ENCODE data around the gene MAPKAP1.
"Not testable (repeated sequence)": the region's sequence is repeated elsewhere in the genome, so short reads cannot be mapped to it uniquely, and the experiment has no call there.

The MAPKAP1 gene

GRCh38 chr9:125574126-125574877 lies 132.7 kb downstream of the MAPKAP1 start:
- ATAC-seq, result no peak
- TF ChIP-seq OSR1 (CRISPR knock-in tag; IDR thresholded peaks at IDR 0.05) (no peak), ZNF8 (CRISPR knock-in tag; IDR thresholded peaks at IDR 0.05) (no peak)

GRCh38 chr9:125572461-125572860 lies 134.5 kb downstream of the MAPKAP1 start:
- not testable (repeated sequence) for ATAC-seq

DNA sequence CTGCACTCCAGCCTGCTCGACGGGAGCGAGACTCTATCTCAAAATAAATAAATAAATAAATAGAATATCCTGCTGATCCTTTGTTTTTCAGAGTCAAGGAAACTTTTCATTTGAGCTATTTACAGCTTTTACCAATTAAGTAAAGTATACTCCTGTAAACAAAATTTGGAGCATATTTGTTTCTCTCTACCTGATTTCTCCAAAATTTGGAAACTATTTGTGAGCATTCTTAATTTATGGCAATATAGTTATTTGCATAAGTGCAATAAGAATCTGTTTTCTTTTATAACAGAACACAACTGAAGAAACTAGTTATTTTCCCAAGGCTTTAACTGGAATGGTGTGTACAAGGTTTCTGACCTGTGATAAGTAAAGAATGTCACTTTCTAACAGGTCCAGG lies 135.2 kb downstream of the MAPKAP1 start:
- ATAC-seq, result not testable (repeated sequence)

GRCh38 chr9:125570246-125570645 lies 136.8 kb downstream of the MAPKAP1 start:
- TF ChIP-seq ZFP3 (CRISPR knock-in tag; IDR thresholded peaks at IDR 0.05), result no peak
- TF ChIP-seq, protein P1, sequence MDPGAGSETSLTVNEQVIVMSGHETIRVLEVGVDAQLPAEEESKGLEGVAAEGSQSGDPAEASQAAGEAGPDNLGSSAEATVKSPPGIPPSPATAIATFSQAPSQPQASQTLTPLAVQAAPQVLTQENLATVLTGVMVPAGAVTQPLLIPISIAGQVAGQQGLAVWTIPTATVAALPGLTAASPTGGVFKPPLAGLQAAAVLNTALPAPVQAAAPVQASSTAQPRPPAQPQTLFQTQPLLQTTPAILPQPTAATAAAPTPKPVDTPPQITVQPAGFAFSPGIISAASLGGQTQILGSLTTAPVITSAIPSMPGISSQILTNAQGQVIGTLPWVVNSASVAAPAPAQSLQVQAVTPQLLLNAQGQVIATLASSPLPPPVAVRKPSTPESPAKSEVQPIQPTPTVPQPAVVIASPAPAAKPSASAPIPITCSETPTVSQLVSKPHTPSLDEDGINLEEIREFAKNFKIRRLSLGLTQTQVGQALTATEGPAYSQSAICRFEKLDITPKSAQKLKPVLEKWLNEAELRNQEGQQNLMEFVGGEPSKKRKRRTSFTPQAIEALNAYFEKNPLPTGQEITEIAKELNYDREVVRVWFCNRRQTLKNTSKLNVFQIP (CRISPR knock-in tag; IDR thresholded peaks at IDR 0.05; ENCODE audit: borderline replicate concordance, low read depth), result no peak
- no peak for TF ChIP-seq GLIS3 (CRISPR knock-in tag; IDR thresholded peaks at IDR 0.05)
- no peak for TF ChIP-seq ZNF70 (CRISPR knock-in tag; IDR thresholded peaks at IDR 0.05)
- no peak for TF ChIP-seq ZNF8 (CRISPR knock-in tag; IDR thresholded peaks at IDR 0.05)
- no peak for TF ChIP-seq CREB5 (CRISPR knock-in tag; IDR thresholded peaks at IDR 0.05; ENCODE audit: low read depth)
- TF ChIP-seq CSDC2 (CRISPR knock-in tag; IDR thresholded peaks at IDR 0.05), result no peak
- TF ChIP-seq RARB (CRISPR knock-in tag; IDR thresholded peaks at IDR 0.05), result no peak
- TF ChIP-seq OSR1 (CRISPR knock-in tag; IDR thresholded peaks at IDR 0.05), result no peak
- TF ChIP-seq ARNTL (CRISPR knock-in tag; IDR thresholded peaks at IDR 0.05; ENCODE audit: borderline replicate concordance, low read depth), result no peak
- TF ChIP-seq ZFP30 (CRISPR knock-in tag; IDR thresholded peaks at IDR 0.05), result no peak
- TF ChIP-seq TCF4 (CRISPR knock-in tag; IDR thresholded peaks at IDR 0.05; ENCODE audit: borderline replicate concordance), result no peak
- TF ChIP-seq SNAI2 (CRISPR knock-in tag; IDR thresholded peaks at IDR 0.05), result no peak
- no peak for ATAC-seq

DNA sequence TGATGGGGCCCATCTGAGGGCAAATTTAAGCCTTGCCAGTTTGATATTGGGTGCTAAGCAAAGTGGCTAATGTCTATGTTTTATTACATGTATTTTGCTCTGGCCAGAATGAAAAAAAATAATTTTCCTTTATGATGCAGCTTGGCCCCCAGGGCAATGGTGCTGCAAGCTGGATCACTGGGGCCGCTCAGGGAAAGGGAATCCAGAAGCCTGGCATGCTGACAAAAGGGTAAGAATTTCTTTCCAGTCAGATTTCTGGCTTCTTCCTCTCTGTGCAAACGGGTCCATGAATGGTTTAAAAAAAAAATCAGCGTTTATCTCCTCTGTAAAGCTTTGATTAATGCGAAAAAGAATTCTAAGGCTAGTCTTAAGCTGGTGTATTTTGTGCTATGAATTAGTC lies 138.4 kb downstream of the MAPKAP1 start:
- no peak for TF ChIP-seq ZNF8 (CRISPR knock-in tag; IDR thresholded peaks at IDR 0.05)
- TF ChIP-seq TOX (CRISPR knock-in tag; IDR thresholded peaks at IDR 0.05; ENCODE audit: borderline replicate concordance), result no peak
- no peak for TF ChIP-seq BACH2 (CRISPR knock-in tag; IDR thresholded peaks at IDR 0.05; ENCODE audit: borderline replicate concordance)
- TF ChIP-seq, protein P2, sequence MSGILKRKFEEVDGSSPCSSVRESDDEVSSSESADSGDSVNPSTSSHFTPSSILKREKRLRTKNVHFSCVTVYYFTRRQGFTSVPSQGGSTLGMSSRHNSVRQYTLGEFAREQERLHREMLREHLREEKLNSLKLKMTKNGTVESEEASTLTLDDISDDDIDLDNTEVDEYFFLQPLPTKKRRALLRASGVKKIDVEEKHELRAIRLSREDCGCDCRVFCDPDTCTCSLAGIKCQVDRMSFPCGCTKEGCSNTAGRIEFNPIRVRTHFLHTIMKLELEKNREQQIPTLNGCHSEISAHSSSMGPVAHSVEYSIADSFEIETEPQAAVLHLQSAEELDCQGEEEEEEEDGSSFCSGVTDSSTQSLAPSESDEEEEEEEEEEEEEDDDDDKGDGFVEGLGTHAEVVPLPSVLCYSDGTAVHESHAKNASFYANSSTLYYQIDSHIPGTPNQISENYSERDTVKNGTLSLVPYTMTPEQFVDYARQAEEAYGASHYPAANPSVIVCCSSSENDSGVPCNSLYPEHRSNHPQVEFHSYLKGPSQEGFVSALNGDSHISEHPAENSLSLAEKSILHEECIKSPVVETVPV (CRISPR knock-in tag; IDR thresholded peaks at IDR 0.05), result no peak
- TF ChIP-seq ARNTL (CRISPR knock-in tag; IDR thresholded peaks at IDR 0.05; ENCODE audit: borderline replicate concordance, low read depth), result no peak
- TF ChIP-seq, protein P1 (CRISPR knock-in tag; IDR thresholded peaks at IDR 0.05; ENCODE audit: borderline replicate concordance, low read depth), result no peak
- no peak for TF ChIP-seq ZC3H10 (CRISPR knock-in tag; IDR thresholded peaks at IDR 0.05)
- TF ChIP-seq OSR1 (CRISPR knock-in tag; IDR thresholded peaks at IDR 0.05), result no peak
- TF ChIP-seq PATZ1 (CRISPR knock-in tag; IDR thresholded peaks at IDR 0.05; ENCODE audit: borderline replicate concordance), result no peak
- TF ChIP-seq GLIS3 (CRISPR knock-in tag; IDR thresholded peaks at IDR 0.05), result no peak
- no peak for TF ChIP-seq ZFP30 (CRISPR knock-in tag; IDR thresholded peaks at IDR 0.05)
- TF ChIP-seq ZNF70 (CRISPR knock-in tag; IDR thresholded peaks at IDR 0.05), result no peak
- TF ChIP-seq ISL1 (CRISPR knock-in tag; IDR thresholded peaks at IDR 0.05), result no peak
- TF ChIP-seq CREB5 (CRISPR knock-in tag; IDR thresholded peaks at IDR 0.05; ENCODE audit: low read depth), result no peak
- no peak for ATAC-seq

DNA sequence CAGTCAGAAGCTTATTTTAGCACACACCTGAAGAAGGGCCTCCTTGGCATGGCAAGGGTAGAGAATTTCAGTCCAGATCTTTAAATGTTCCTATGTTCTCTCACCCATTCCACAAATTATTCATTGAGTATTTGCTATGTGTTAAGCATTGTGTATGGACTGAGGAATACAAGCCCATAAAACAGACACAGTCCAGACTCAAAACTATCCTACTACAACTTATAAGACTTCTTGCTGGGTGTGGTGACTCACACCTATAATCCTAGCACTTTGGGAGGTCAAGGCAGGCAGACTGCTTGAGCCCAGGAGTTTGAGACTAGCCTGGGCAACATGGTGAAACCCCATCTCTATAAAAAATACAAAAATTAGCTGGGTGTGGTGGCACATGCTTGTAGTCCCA lies 141.0 kb downstream of the MAPKAP1 start:
- ATAC-seq, result not testable (repeated sequence)
